Ectodermal cell (in vitro differentiated cells): ENCODE data around the gene TPCN2.
"Not testable (repeated sequence)": the region's sequence is repeated elsewhere in the genome, so short reads cannot be mapped to it uniquely, and the experiment has no call there.

ENCODE experiments used
- H3K27ac ChIP-seq: 2 replicates; pipeline ENCODE4 v1.7.0; 2013; ENCODE audit warnings: mild to moderate bottlenecking, low read depth, low read length; ENCODE audit not compliant: insufficient read depth, poor library complexity, severe bottlenecking
- H3K27me3 ChIP-seq: 2 replicates; pipeline ENCODE4 v1.7.0; 2013; ENCODE audit warnings: mild to moderate bottlenecking, low read length; ENCODE audit not compliant: insufficient read depth, control insufficient read depth, poor library complexity, severe bottlenecking
- H3K36me3 ChIP-seq: one replicate; pipeline ENCODE4 v1.7.0; 2013; ENCODE audit warnings: low read length; ENCODE audit not compliant: control insufficient read depth, insufficient read depth
- H3K4me1 ChIP-seq: one replicate; pipeline ENCODE4 v1.7.0; 2013; ENCODE audit warnings: low read length; ENCODE audit not compliant: control insufficient read depth, insufficient read depth
- H3K4me3 ChIP-seq: 2 replicates; pipeline ENCODE4 v1.7.0; 2013; ENCODE audit warnings: low read depth, low read length, control low read depth; ENCODE audit not compliant: insufficient read depth
- H3K9me3 ChIP-seq: 2 replicates; pipeline ENCODE4 v1.7.0; 2013; ENCODE audit warnings: mild to moderate bottlenecking, low read length, moderate library complexity; ENCODE audit not compliant: control insufficient read depth
- WGBS, 2 experiments: methylation state at CpG; one replicate each; pipeline ENCODE4 v1.1.7; 2013; ENCODE audit warnings: missing lambda C conversion rate in 2 of 2; 5-methylcytosine and 5-hydroxymethylcytosine counted together

TPCN2 gene

GRCh38 chr11:69140161-69140560 lies 91.4 kb downstream of the TPCN2 start:
- H3K4me1 ChIP-seq, H3K4me3 ChIP-seq, H3K36me3 ChIP-seq, H3K27ac ChIP-seq, H3K27me3 ChIP-seq, H3K9me3 ChIP-seq: not testable (repeated sequence)
- WGBS, 2 experiments, result 96% methylated on average over 7 of the region's 7 CpGs

GRCh38 chr11:69140635-69141034 lies 91.9 kb downstream of the TPCN2 start:
- Histone ChIP-seq H3K4me3 (no peak overlapping the region), H3K4me1 (no peaks in the 10 kb centered on the region), H3K9me3 (no peaks in the 10 kb centered on the region), H3K36me3 (no peaks in the 10 kb centered on the region), H3K27ac (no peak overlapping the region), H3K27me3 (no peaks in the 10 kb centered on the region)
- 91 to 97% methylated on average over 5 of the region's 5 CpGs for WGBS, 2 experiments

GRCh38 chr11:69141742-69142141 lies 93.0 kb downstream of the TPCN2 start:
- no peaks in the 10 kb centered on the region for H3K27me3 ChIP-seq
- H3K27ac ChIP-seq, result no peak overlapping the region
- no peaks in the 10 kb centered on the region for H3K9me3 ChIP-seq
- no peak overlapping the region for H3K4me3 ChIP-seq
- no peaks in the 10 kb centered on the region for H3K36me3 ChIP-seq
- WGBS, 2 experiments, result 88 to 89% methylated on average over 8 of the region's 8 CpGs
- no peaks in the 10 kb centered on the region for H3K4me1 ChIP-seq

GRCh38 chr11:69142895-69143294 lies 94.2 kb downstream of the TPCN2 start:
- WGBS, 2 experiments, result 94 to 100% methylated on average over 2 of the region's 2 CpGs
- H3K4me3 ChIP-seq, result no peak overlapping the region
- H3K9me3 ChIP-seq, result no peaks in the 10 kb centered on the region
- H3K4me1 ChIP-seq, result no peaks in the 10 kb centered on the region
- H3K36me3 ChIP-seq, result no peaks in the 10 kb centered on the region
- H3K27me3 ChIP-seq, result no peaks in the 10 kb centered on the region
- no peak overlapping the region for H3K27ac ChIP-seq

- WGBS, 2 experiments, result 76 to 78% methylated on average over 7 of the region's 7 CpGs
- no peaks in the 10 kb centered on the region for H3K9me3 ChIP-seq
- no peaks in the 10 kb centered on the region for H3K4me1 ChIP-seq
- H3K4me3 ChIP-seq, result no peak overlapping the region
- H3K36me3 ChIP-seq, result no peaks in the 10 kb centered on the region
- H3K27me3 ChIP-seq, result no peaks in the 10 kb centered on the region
- no peak overlapping the region for H3K27ac ChIP-seq
Observed at GRCh38 chr11:69144316-69145049, 95.8 kb downstream of the TPCN2 start.

- 87 to 89% methylated on average over 4 of the region's 4 CpGs for WGBS, 2 experiments
- no peak overlapping the region for H3K27ac ChIP-seq
- no peaks in the 10 kb centered on the region for H3K4me1 ChIP-seq
- no peaks in the 10 kb centered on the region for H3K27me3 ChIP-seq
- no peak overlapping the region for H3K4me3 ChIP-seq
- no peaks in the 10 kb centered on the region for H3K9me3 ChIP-seq
- no peaks in the 10 kb centered on the region for H3K36me3 ChIP-seq
Observed at GRCh38 chr11:69145050-69145380, 96.3 kb downstream of the TPCN2 start.

GRCh38 chr11:69148377-69148762 lies 99.6 kb downstream of the TPCN2 start:
- Histone ChIP-seq H3K27me3 (no peaks in the 10 kb centered on the region), H3K27ac (no peak overlapping the region), H3K4me1 (peaks cover 15% of the 10 kb centered on the region), H3K9me3 (no peaks in the 10 kb centered on the region), H3K36me3 (no peaks in the 10 kb centered on the region), H3K4me3 (no peak overlapping the region)
- WGBS, 2 experiments, result 94% methylated on average over 13 of the region's 13 CpGs

GRCh38 chr11:69148806-69149205 lies 100.1 kb downstream of the TPCN2 start:
- WGBS, 2 experiments, result 92 to 94% methylated on average over 9 of the region's 9 CpGs
- Histone ChIP-seq H3K27ac (no peak overlapping the region), H3K36me3 (no peaks in the 10 kb centered on the region), H3K4me1 (peaks cover 15% of the 10 kb centered on the region), H3K4me3 (no peak overlapping the region), H3K9me3 (no peaks in the 10 kb centered on the region), H3K27me3 (no peaks in the 10 kb centered on the region)

- H3K36me3 ChIP-seq, H3K27ac ChIP-seq, H3K4me3 ChIP-seq, H3K27me3 ChIP-seq, H3K9me3 ChIP-seq: not testable (repeated sequence)
- WGBS, 2 experiments, result 96 to 97% methylated on average over 11 of the region's 11 CpGs
- peaks cover 15% of the 10 kb centered on the region for H3K4me1 ChIP-seq
Observed at GRCh38 chr11:69149338-69150045, 100.8 kb downstream of the TPCN2 start.

GRCh38 chr11:69150175-69150574 lies 101.4 kb downstream of the TPCN2 start:
- Histone ChIP-seq H3K4me1 (peaks cover 15% of the 10 kb centered on the region), H3K27ac (no peak overlapping the region)
- 83 to 92% methylated on average over 3 of the region's 3 CpGs for WGBS, 2 experiments

More at GRCh38 chr11:69150175-69150574, 101.4 kb downstream of the TPCN2 start:
- Histone ChIP-seq H3K4me3 (no peak overlapping the region), H3K27me3 (no peaks in the 10 kb centered on the region), H3K9me3 (no peaks in the 10 kb centered on the region), H3K36me3 (no peaks in the 10 kb centered on the region)
